Lower leg skin (tissue), 3 donors: ENCODE measurements around the gene CCDC197.

Experiments
- CTCF ChIP-seq, 3 donors: fragments of 450-650 bp; IDR thresholded peaks; one replicate each; pipeline ENCODE4 v1.5.1; 2016; ENCODE audit warnings: antibody characterized with exemption in 3 of 3, mild to moderate bottlenecking in 3 of 3, moderate library complexity in 2 of 3
- POLR2A ChIP-seq, 2 donors: fragments of 450-650 bp; IDR thresholded peaks; one replicate each; pipeline ENCODE4 v1.6.1; 2016 to 2017; ENCODE audit warnings: antibody characterized with exemption in 2 of 2, mild to moderate bottlenecking in 1 of 2, moderate library complexity in 1 of 2

- TF ChIP-seq CTCF (IDR thresholded peaks at IDR 0.05) (no peak), POLR2A (IDR thresholded peaks at IDR 0.05) (no peak)
Observed at GRCh38 chr14:93975791-93976476, 21.2 kb upstream of the CCDC197 start.
